SK-N-SH (cell line): ENCODE results near the gene GUCD1. TPM values are rescaled to one million over a fixed set of nuclear protein-coding genes. Genes with fewer than 3 reads are reported as not detected.

Source experiments
- CTCF ChIA-PET: fragments of 300-600, 350-600 bp; formaldehyde crosslinking; extraction: SDS; loops from one replicate; lab custom pipeline; 2021; lab: Yijun Ruan, JAX
- POLR2A ChIA-PET: fragments of 350-600 bp; sonication (Branson Sonifier 250); formaldehyde crosslinking; extraction: SDS; loops from one replicate; lab custom pipeline; 2020; ENCODE audit warnings: antibody characterized with exemption, inconsistent platforms; lab: Yijun Ruan, JAX
- DNase-seq: peaks from one replicate; pipeline ENCODE4 v3.0.0; 2012
- H2AFZ ChIP-seq: fragments of 200-600 bp; sonication (generic); 2 replicates; pipeline ENCODE4 v1.8.1; 2016; ENCODE audit warnings: antibody characterized with exemption, mild to moderate bottlenecking, low read depth
- H3F3A ChIP-seq: fragments of 200-600 bp; sonication (generic); replicated peaks from 2 replicates; pipeline ENCODE3; 2016; ENCODE audit warnings: antibody characterized with exemption, mild to moderate bottlenecking; ENCODE audit not compliant: insufficient read depth
- H3K27ac ChIP-seq, 2 experiments: fragments of 200-500 bp in 1 of 2; fragments of 200-600 bp in 1 of 2; sonication (Bioruptor generic) in 1 of 2; sonication (generic), shearing (Covaris generic) in 1 of 2; 2 replicates each; pipeline versions ENCODE4 v1.5.1 to v1.6.1; 2014 to 2016; ENCODE audit warnings: low read depth in 2 of 2, inconsistent platforms in 1 of 2, low read length in 1 of 2, mild to moderate bottlenecking in 1 of 2, mixed read lengths in 1 of 2
- H3K27me3 ChIP-seq: fragments of 200-600 bp; sonication (generic), shearing (Covaris generic); 2 replicates; pipeline ENCODE4 v1.6.1; 2016; ENCODE audit warnings: mixed run types; ENCODE audit not compliant: insufficient read depth
- H3K36me3 ChIP-seq, 2 experiments: fragments of 200-500 bp in 1 of 2; fragments of 200-600 bp in 1 of 2; sonication (Bioruptor generic) in 1 of 2; sonication (generic) in 1 of 2; replicated peaks in 1 of 2; 2 replicates each; pipeline versions ENCODE3 to v1.5.1; 2014 to 2016; ENCODE audit warnings: low read length in 1 of 2, mild to moderate bottlenecking in 1 of 2; ENCODE audit not compliant: insufficient read depth in 2 of 2, control insufficient read depth in 1 of 2
- H3K4me1 ChIP-seq, 2 experiments: fragments of 200-500 bp in 1 of 2; fragments of 200-600 bp in 1 of 2; sonication (Bioruptor generic) in 1 of 2; sonication (generic), shearing (Covaris generic) in 1 of 2; 2 replicates each; pipeline versions ENCODE4 v1.5.1 to v1.6.1; 2014 to 2016; ENCODE audit warnings: low read depth in 1 of 2, low read length in 1 of 2, mixed run types in 1 of 2; ENCODE audit not compliant: insufficient read depth in 2 of 2, control insufficient read depth in 1 of 2
- H3K4me2 ChIP-seq: fragments of 200-600 bp; sonication (generic), shearing (Covaris generic); 2 replicates; pipeline ENCODE4 v1.6.1; 2017; ENCODE audit warnings: mixed run types
- H3K4me3 ChIP-seq, 2 experiments: fragments of 200-500 bp in 1 of 2; fragments of 200-600 bp in 1 of 2; sonication (Bioruptor generic) in 1 of 2; sonication (generic), shearing (Covaris generic) in 1 of 2; 2 replicates each; pipeline versions ENCODE4 v1.5.1 to v1.8.1; 2014 to 2016; ENCODE audit warnings: low read depth in 2 of 2, inconsistent platforms in 1 of 2, low read length in 1 of 2, mild to moderate bottlenecking in 1 of 2, mixed read lengths in 1 of 2, moderate library complexity in 1 of 2
- H3K79me2 ChIP-seq: fragments of 200-600 bp; sonication (generic); 2 replicates; pipeline ENCODE4 v1.8.1; 2017; ENCODE audit warnings: mild to moderate bottlenecking; ENCODE audit not compliant: insufficient read depth
- H3K9ac ChIP-seq: fragments of 200-600 bp; sonication (generic); 2 replicates; pipeline ENCODE4 v1.6.1; 2017; ENCODE audit warnings: mixed run types
- H3K9me2 ChIP-seq: fragments of 200-600 bp; sonication (generic); 2 replicates; pipeline ENCODE4 v1.6.1; 2017; ENCODE audit warnings: mixed run types
- H3K9me3 ChIP-seq: fragments of 200-600 bp; sonication (generic); 2 replicates; pipeline ENCODE4 v1.6.1; 2017; ENCODE audit warnings: mixed run types, mild to moderate bottlenecking, moderate library complexity
- H4K20me1 ChIP-seq: fragments of 200-600 bp; sonication (generic); 2 replicates; pipeline ENCODE4 v1.6.1; 2017; ENCODE audit warnings: mild to moderate bottlenecking, mixed run types; ENCODE audit not compliant: insufficient read depth
- ELF1 ChIP-seq: IDR thresholded peaks from 2 replicates; pipeline ENCODE4 v1.4.0; 2012
- EZH2phosphoT487 ChIP-seq: fragments of 200-600 bp; sonication (generic); IDR thresholded peaks from 2 replicates; pipeline ENCODE4 v1.6.1; 2017; ENCODE audit warnings: low read depth, mixed run types, mild to moderate bottlenecking, antibody characterized with exemption, moderate library complexity, borderline replicate concordance
- FOXJ3 ChIP-seq: sonication (generic); formaldehyde crosslinking; IDR thresholded peaks from 2 replicates; pipeline ENCODE4 v1.5.1; 2020; ENCODE audit warnings: mild to moderate bottlenecking, missing genetic modification reagents
- FOXM1 ChIP-seq: IDR thresholded peaks from 2 replicates; pipeline ENCODE4 v1.4.0; 2012; ENCODE audit warnings: low read depth, mild to moderate bottlenecking
- GATA2 ChIP-seq: sonication (generic); formaldehyde crosslinking; IDR thresholded peaks from 2 replicates; pipeline ENCODE4 v1.5.0; 2020; ENCODE audit warnings: mild to moderate bottlenecking, missing genetic modification reagents
- JUND ChIP-seq: IDR thresholded peaks from 2 replicates; pipeline ENCODE4 v1.4.0; 2012
- MEF2A ChIP-seq: IDR thresholded peaks from 2 replicates; pipeline ENCODE4 v1.4.0; 2012; ENCODE audit warnings: low read depth, borderline replicate concordance
- MXI1 ChIP-seq: IDR thresholded peaks from 2 replicates; pipeline ENCODE4 v1.6.1; 2012; ENCODE audit warnings: mild to moderate bottlenecking, low read depth, low read length, improper control_type of control experiment
- NFIC ChIP-seq: IDR thresholded peaks from 2 replicates; pipeline ENCODE4 v1.4.0; 2012; ENCODE audit warnings: borderline replicate concordance
- NRF1 ChIP-seq: IDR thresholded peaks from 2 replicates; pipeline ENCODE4 v1.6.1; 2012; ENCODE audit warnings: low read depth, mild to moderate bottlenecking, low read length
- RAD21 ChIP-seq: IDR thresholded peaks from 2 replicates; pipeline ENCODE4 v1.6.1; 2012; ENCODE audit warnings: mild to moderate bottlenecking, low read length
- RCOR1 ChIP-seq: fragments of 150-350 bp; IDR thresholded peaks from 2 replicates; pipeline ENCODE4 v1.6.1; 2017; ENCODE audit warnings: antibody characterized with exemption, low read length
- RFX5 ChIP-seq: IDR thresholded peaks from 2 replicates; pipeline ENCODE4 v1.6.1; 2012; ENCODE audit warnings: mild to moderate bottlenecking, improper control_type of control experiment, low read length
- RXRA ChIP-seq: IDR thresholded peaks from 2 replicates; pipeline ENCODE4 v1.4.0; 2012; ENCODE audit warnings: low read depth, mild to moderate bottlenecking, borderline replicate concordance
- SMC3 ChIP-seq: IDR thresholded peaks from 2 replicates; pipeline ENCODE4 v1.6.1; 2012; ENCODE audit warnings: low read depth, low read length, improper control_type of control experiment
- TEAD4 ChIP-seq: IDR thresholded peaks from 2 replicates; pipeline ENCODE4 v1.4.0; 2012; ENCODE audit warnings: mild to moderate bottlenecking, borderline replicate concordance; ENCODE audit not compliant: insufficient read depth
- YY1 ChIP-seq: IDR thresholded peaks from 2 replicates; pipeline ENCODE4 v1.4.0; 2012; ENCODE audit warnings: low read depth, mild to moderate bottlenecking
- WGBS: methylation state at CpG from one replicate; pipeline ENCODE4 v1.1.6; 2017; ENCODE audit warnings: low lambda C conversion rate; 5-methylcytosine and 5-hydroxymethylcytosine counted together
- polyA plus RNA-seq, 3 experiments: library from polyadenylated mRNA; depleted of rRNA; stranded (reverse); fragments of >200 nt; gene quantifications; 2 replicates each; pipeline ENCODE4 v1.2.3, GENCODE V29; 2012
- TF ChIP-seq, protein P1 (sequence below): IDR thresholded peaks from 2 replicates; pipeline ENCODE4 v1.4.0; 2012; ENCODE audit warnings: low read depth, borderline replicate concordance
- TF ChIP-seq, protein P2 (sequence below): fragments of 200-600 bp; sonication (generic); IDR thresholded peaks from 2 replicates; pipeline ENCODE4 v1.6.1; 2017; ENCODE audit warnings: antibody characterized with exemption, mild to moderate bottlenecking, moderate library complexity
- TF ChIP-seq, protein P3 (sequence below): fragments of 150-350 bp; IDR thresholded peaks from 2 replicates; pipeline ENCODE4 v1.6.1; 2016; ENCODE audit warnings: mild to moderate bottlenecking, low read depth, low read length
- TF ChIP-seq, protein P4 (sequence below): IDR thresholded peaks from 2 replicates; pipeline ENCODE4; 2012

GUCD1 gene
- polyA plus RNA-seq, 1 of the 3 experiments (the other 2 are of a cell fraction) = 71.0 TPM

DNA sequence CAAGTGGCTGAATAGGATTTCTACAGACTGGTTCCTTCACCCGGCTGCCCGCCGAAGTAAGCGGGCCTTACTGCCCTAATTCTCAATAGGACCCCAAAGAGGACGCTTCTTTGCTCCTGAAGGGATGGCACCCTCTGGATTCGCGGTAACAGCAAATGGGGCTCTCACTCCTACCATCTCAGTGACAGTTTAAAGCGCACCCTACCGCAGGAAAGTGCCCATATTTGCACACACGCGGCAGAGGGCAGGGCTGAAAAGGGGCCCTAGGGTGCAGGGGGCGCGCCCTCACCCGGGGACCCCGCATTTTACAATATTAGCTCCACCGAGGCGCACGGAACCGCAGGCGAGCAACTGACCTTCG, 60.8 kb downstream of the GUCD1 start:
- Histone ChIP-seq H3K27ac (no peak overlapping the region), H3K27me3 (no peaks in the 10 kb centered on the region), H3K4me1 (peaks cover 0 to 21% of the 10 kb centered on the region in 2 experiments; a peak in 1 of 4 replicates), H3K9me3 (no peaks in the 10 kb centered on the region), H3K9ac (no peak overlapping the region), H3K36me3 (no peaks in the 10 kb centered on the region), H4K20me1 (no peaks in the 10 kb centered on the region), H2AFZ (no peak overlapping the region), H3K9me2 (no peaks in the 10 kb centered on the region), H3K4me3 (no peak overlapping the region), H3F3A (no peaks in the 10 kb centered on the region), H3K4me2 (no peak overlapping the region), H3K79me2 (no peaks in the 10 kb centered on the region)
- no peak for TF ChIP-seq FOXM1
- no peak for TF ChIP-seq RCOR1
- TF ChIP-seq YY1 = no peak
- TF ChIP-seq, protein P1, sequence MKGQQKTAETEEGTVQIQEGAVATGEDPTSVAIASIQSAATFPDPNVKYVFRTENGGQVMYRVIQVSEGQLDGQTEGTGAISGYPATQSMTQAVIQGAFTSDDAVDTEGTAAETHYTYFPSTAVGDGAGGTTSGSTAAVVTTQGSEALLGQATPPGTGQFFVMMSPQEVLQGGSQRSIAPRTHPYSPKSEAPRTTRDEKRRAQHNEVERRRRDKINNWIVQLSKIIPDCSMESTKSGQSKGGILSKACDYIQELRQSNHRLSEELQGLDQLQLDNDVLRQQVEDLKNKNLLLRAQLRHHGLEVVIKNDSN = no peak
- no peak for TF ChIP-seq NFIC
- TF ChIP-seq MEF2A = no peak
- ChIA-PET CTCF (no interaction called here), POLR2A (no interaction called here)
- DNase-seq = no peak
- 97% methylated on average over 14 of the region's 21 CpGs for WGBS

DNA sequence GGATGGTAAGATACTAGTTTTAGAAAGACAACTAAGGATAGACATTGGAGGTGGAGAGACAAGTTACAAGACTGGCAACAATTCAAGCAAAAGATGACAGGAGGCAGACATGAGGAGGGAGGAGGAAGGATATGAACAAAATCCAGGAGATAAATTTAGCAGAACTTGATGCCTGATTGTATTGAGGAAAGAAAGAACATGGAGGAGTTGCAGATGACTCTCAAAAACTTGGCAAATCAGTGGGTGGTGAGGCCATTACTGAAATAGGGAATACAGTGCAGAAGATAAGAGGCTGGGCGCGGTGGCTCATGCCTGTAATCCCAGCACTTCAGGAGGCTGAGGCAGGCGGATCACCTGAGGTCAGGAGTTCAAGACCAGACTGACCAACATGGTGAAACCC, 62.5 kb downstream of the GUCD1 start:
- 100% methylated on average over 3 of the region's 3 CpGs for WGBS
- H3K9me3 ChIP-seq = no peaks in the 10 kb centered on the region
- CTCF ChIA-PET = no interaction called here
- H3K9me2 ChIP-seq = no peaks in the 10 kb centered on the region
- no peak overlapping the region for H3K4me2 ChIP-seq
- no peaks in the 10 kb centered on the region for H4K20me1 ChIP-seq
- no peaks in the 10 kb centered on the region for H3K36me3 ChIP-seq
- H3K4me3 ChIP-seq = no peak overlapping the region
- H3F3A ChIP-seq = peaks cover 7% of the 10 kb centered on the region
- H3K27ac ChIP-seq = no peak overlapping the region
- peaks cover 0 to 18% of the 10 kb centered on the region in 2 experiments; a peak in 1 of 4 replicates for H3K4me1 ChIP-seq
- no peak for DNase-seq
- H3K9ac ChIP-seq = no peak overlapping the region
- H3K27me3 ChIP-seq = no peaks in the 10 kb centered on the region
- TF ChIP-seq NRF1 = no peak
- TF ChIP-seq, protein P1 = no peak
- TF ChIP-seq JUND = no peak
- TF ChIP-seq GATA2 = no peak
- TF ChIP-seq, protein P2, sequence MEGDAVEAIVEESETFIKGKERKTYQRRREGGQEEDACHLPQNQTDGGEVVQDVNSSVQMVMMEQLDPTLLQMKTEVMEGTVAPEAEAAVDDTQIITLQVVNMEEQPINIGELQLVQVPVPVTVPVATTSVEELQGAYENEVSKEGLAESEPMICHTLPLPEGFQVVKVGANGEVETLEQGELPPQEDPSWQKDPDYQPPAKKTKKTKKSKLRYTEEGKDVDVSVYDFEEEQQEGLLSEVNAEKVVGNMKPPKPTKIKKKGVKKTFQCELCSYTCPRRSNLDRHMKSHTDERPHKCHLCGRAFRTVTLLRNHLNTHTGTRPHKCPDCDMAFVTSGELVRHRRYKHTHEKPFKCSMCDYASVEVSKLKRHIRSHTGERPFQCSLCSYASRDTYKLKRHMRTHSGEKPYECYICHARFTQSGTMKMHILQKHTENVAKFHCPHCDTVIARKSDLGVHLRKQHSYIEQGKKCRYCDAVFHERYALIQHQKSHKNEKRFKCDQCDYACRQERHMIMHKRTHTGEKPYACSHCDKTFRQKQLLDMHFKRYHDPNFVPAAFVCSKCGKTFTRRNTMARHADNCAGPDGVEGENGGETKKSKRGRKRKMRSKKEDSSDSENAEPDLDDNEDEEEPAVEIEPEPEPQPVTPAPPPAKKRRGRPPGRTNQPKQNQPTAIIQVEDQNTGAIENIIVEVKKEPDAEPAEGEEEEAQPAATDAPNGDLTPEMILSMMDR = no peak
- no peak for TF ChIP-seq ELF1
- TF ChIP-seq YY1 = no peak
- no peak for TF ChIP-seq TEAD4
- no peak for TF ChIP-seq RFX5
- TF ChIP-seq, protein P3, sequence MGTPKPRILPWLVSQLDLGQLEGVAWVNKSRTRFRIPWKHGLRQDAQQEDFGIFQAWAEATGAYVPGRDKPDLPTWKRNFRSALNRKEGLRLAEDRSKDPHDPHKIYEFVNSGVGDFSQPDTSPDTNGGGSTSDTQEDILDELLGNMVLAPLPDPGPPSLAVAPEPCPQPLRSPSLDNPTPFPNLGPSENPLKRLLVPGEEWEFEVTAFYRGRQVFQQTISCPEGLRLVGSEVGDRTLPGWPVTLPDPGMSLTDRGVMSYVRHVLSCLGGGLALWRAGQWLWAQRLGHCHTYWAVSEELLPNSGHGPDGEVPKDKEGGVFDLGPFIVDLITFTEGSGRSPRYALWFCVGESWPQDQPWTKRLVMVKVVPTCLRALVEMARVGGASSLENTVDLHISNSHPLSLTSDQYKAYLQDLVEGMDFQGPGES = no peak
- TF ChIP-seq, protein P4, sequence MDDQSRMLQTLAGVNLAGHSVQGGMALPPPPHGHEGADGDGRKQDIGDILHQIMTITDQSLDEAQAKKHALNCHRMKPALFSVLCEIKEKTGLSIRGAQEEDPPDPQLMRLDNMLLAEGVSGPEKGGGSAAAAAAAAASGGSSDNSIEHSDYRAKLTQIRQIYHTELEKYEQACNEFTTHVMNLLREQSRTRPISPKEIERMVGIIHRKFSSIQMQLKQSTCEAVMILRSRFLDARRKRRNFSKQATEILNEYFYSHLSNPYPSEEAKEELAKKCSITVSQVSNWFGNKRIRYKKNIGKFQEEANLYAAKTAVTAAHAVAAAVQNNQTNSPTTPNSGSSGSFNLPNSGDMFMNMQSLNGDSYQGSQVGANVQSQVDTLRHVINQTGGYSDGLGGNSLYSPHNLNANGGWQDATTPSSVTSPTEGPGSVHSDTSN = no peak
- no peak for TF ChIP-seq SMC3
- no peak for TF ChIP-seq FOXJ3 (CRISPR knock-in tag)
- TF ChIP-seq NFIC = no peak
- no peak for TF ChIP-seq RAD21
- TF ChIP-seq MXI1 = no peak
- TF ChIP-seq RXRA = no peak
- TF ChIP-seq FOXM1 = no peak
- no peak for TF ChIP-seq EZH2phosphoT487
- TF ChIP-seq, all 33 proteins: peak for 0
- POLR2A ChIA-PET = no interaction called here
- H2AFZ ChIP-seq = no peak overlapping the region
- no peaks in the 10 kb centered on the region for H3K79me2 ChIP-seq
